Activated CD4-positive, alpha-beta T cell treated with anti-CD3 and anti-CD28 coated beads, Interleukin-2, amount 50 U/mL, for 16 hours (primary cell): ENCODE measurements around the gene COX7A1.
"Not testable (repeated sequence)": the region's sequence is repeated elsewhere in the genome, so short reads cannot be mapped to it uniquely, and the experiment has no call there.

ENCODE experiments used
- DNase-seq: peaks from one replicate; pipeline ENCODE4 v3.0.0-alpha.2; 2020

COX7A1 gene

GRCh38 chr19:36141039-36141927 is 11.0 kb downstream of the COX7A1 start:
- peak; percentile 95 for DNase-seq

- DNase-seq, result peak; percentile 69
These were observed 11.8 kb downstream of the COX7A1 start for GRCh38 chr19:36140304-36141038.

DNA sequence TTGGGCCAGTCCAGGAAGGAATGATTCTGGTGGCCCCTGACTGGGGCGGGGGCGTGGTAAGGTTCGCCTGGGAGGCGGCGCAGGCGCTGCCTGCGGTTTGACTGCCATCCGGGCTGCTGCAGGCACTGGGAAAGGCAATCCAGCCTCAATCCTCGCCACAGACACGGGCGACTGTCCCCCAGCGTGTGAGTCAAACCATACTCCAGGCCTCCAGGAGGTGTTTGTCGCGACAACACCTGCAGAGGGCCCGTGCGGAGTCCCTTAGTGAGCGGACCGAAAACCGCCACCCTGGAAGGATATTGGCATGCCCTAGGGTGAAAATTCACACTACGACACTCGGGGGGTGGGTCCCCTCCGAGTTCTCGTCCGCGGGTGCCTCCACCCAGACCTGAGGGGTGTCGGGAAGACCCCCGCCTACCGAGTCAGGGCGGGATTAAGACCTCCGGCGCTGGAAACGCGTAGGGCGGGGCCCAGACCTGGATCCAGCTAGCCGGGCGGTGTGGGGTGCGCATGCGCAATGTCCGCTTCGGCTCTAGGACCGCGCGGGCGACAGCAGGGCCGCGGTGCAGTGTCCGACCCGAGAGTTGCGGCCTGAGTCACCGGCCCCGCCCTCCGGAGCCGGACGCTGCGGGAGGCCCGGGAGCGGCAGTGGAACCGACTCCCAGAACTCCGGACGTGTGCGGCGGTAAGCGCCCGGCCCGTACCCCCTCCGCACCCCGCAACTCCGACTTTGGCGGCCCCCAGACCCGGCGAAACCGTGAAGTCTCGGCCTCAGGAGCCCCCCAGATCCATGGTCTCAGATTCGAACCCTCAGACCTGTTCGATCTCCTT is 12.6 kb downstream of the COX7A1 start, which contains the start of gene CAPNS1:
CAPNS1 (plus strand) TSS at position 594 of the 831 bp plus-strand sequence. CDS start 946 bp downstream, outside the sequence.
- peak; percentile 96 for DNase-seq

GRCh38 chr19:36139120-36139472 is 13.2 kb downstream of the COX7A1 start:
- DNase-seq, result no peak

GRCh38 chr19:36136964-36137686 is 15.1 kb downstream of the COX7A1 start:
- peak; percentile 41 for DNase-seq

GRCh38 chr19:36134867-36135266 is 17.4 kb downstream of the COX7A1 start:
- not testable (repeated sequence) for DNase-seq

- DNase-seq, result not testable (repeated sequence)
These were observed 21.0 kb downstream of the COX7A1 start for GRCh38 chr19:36131221-36131620.

- no peak for DNase-seq
These were observed 23.9 kb downstream of the COX7A1 start for GRCh38 chr19:36128392-36128736.

- peak; percentile 27 for DNase-seq
These were observed 26.7 kb downstream of the COX7A1 start for GRCh38 chr19:36125557-36125956.

DNA sequence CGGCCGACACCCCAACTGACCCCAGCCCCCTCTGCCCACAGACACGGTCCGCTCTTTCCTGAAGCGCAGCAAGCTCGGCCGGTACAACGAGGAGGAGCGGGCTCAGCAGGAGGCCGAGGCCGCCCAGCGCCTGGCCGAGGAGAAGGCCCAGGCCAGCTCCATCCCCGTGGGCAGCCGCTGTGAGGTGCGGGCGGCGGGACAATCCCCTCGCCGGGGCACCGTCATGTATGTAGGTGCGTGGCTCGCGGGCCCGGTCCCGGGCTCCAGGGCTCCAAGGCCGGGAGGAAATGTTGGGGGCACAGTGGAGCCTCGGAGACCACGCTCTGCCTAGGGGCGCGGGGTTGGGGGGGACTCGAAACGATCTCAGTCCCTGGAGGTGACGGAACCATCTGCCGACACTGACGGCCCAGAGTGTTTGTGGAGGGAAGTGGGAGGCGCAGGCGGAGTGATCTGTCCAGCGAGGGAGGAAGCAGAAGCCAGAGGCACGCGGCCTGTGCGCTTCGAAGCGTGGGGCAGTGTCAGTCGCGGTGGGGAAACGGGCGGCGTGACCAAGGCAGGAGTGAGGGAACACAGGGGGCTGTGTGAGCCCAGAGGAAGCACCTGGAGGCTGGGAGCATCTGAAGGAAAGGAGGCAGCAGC is 30.6 kb downstream of the COX7A1 start:
- DNase-seq, result no peak

- DNase-seq, result no peak
These were observed 31.3 kb downstream of the COX7A1 start for GRCh38 chr19:36120984-36121358.

- DNase-seq, result no peak
These were observed 31.9 kb downstream of the COX7A1 start for GRCh38 chr19:36120092-36120983.

- no peak for DNase-seq
These were observed 36.0 kb downstream of the COX7A1 start for GRCh38 chr19:36116344-36116637.

- peak; percentile 88 for DNase-seq
These were observed 36.5 kb downstream of the COX7A1 start, which contains the start of gene TBCB for GRCh38 chr19:36115453-36116343. Gene TBCB (plus strand): TSS chr19:36115468. CDS start chr19:36115561, 93 bp downstream.

DNA sequence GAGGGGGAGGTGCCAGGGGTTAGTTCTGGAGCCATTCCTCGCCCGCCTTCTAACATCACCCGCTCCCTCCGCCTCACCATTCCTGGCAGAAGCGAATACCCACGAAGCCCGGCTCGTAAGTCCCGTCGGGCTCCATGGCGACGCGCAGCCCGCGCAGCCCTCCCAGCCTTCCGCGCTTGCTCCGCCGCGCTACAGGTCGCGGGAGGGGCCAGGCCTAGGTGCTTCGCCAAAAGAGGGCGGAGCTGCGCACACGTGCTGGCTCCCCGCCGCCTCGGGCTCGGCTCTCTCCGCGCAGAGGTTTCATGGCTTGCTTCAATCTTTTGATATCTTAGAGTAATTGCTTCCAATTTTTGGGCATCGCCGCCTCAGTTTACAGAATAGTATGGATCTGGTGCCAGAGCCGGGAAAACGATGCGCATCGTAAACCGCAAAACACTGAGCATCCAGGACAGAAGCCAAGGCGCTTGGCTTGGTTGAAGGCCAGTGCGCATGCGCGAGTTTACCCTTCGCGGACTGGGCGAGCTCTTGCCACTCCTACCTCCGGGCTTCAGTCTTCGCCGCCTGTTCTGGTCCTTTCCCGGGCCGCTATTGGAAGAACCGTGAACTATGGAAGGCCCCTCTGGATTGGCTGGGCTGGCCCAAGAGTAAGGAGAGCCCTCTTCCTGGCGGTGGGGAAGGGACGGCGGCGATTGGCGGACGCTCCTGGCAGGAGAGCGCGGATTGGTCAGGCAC is 37.4 kb downstream of the COX7A1 start, which contains the start of gene POLR2I:
POLR2I (minus strand) TSS at position 155 of the 732 bp plus-strand sequence; CDS start at position 136, 19 bp downstream.
- DNase-seq, result peak; percentile 100

DNA sequence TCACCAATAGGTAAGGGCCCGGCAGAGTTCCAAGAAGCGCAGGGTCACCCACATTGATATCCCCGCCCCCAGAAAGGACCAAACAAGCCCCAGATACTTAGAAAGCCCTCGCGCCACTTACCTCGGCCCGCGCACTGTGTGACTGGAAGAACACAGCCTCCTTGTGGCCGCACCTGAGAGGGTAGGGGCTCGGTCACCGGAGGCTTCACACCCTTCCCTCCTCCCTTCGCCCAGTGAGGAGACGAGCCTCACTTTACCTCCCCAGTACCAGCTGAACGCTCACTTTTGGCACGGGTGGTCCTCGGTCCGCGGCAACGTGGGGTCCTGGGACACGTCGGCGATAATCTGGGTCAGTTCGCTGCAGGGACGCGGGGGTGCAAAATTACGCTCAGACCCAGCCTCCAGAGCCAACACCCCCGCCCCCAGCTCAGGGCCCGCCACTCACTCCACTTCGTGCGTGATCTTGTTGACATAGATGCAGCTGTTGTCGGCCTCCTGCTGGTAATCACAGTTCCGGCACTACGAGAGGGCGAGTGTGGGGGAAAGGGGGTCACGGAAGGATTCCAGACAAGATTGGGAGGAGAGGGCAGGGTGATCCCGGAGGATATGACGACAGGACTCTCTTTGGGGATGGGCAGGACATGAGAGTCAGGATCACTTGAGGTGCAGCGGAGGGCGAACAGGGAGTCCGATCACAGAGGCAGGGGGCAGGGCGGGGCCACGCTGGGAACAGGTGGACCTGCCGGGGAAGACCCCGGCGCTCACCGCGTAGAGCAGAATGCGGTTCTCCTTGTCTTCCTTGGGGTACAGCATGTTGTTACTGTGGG is 38.1 kb downstream of the COX7A1 start:
- DNase-seq, result peak; percentile 22

- DNase-seq, result no peak
These were observed 38.8 kb downstream of the COX7A1 start for GRCh38 chr19:36113425-36113824.

GRCh38 chr19:36112678-36113077 is 39.6 kb downstream of the COX7A1 start:
- DNase-seq, result no peak
